Endodermal cell (in vitro differentiated cells): ENCODE measurements around the gene PANX3. TPM values are rescaled to one million over a fixed set of nuclear protein-coding genes. Genes with fewer than 3 reads are reported as not detected.

Source experiments
- DNase-seq: peaks from one replicate; pipeline ENCODE4 v3.0.0-alpha.2; 2017
- H3K27ac ChIP-seq: 2 replicates; pipeline ENCODE4 v1.5.1; 2013; ENCODE audit warnings: mild to moderate bottlenecking, low read depth, low read length, moderate library complexity
- H3K27me3 ChIP-seq: 2 replicates; pipeline ENCODE4 v1.6.1; 2013; ENCODE audit warnings: mild to moderate bottlenecking, low read length, moderate library complexity; ENCODE audit not compliant: insufficient read depth, control insufficient read depth, poor library complexity, severe bottlenecking
- H3K36me3 ChIP-seq: 2 replicates; pipeline ENCODE4 v1.7.0; 2013; ENCODE audit warnings: mild to moderate bottlenecking, low read length, moderate library complexity; ENCODE audit not compliant: control insufficient read depth, insufficient read depth
- H3K4me1 ChIP-seq: one replicate; pipeline ENCODE4 v1.7.0; 2013; ENCODE audit warnings: low read length; ENCODE audit not compliant: control insufficient read depth, insufficient read depth
- H3K4me3 ChIP-seq: 2 replicates; pipeline ENCODE4 v1.5.1; 2013; ENCODE audit warnings: mild to moderate bottlenecking, low read length, moderate library complexity
- H3K9ac ChIP-seq: 2 replicates; pipeline ENCODE4 v1.6.1; 2013; ENCODE audit warnings: mild to moderate bottlenecking, low read length, moderate library complexity; ENCODE audit not compliant: poor library complexity, severe bottlenecking; ENCODE audit errors: extremely low read depth
- H3K9me3 ChIP-seq: 2 replicates; pipeline ENCODE4 v1.6.1; 2013; ENCODE audit warnings: mild to moderate bottlenecking, low read length, moderate library complexity; ENCODE audit not compliant: control insufficient read depth
- H3K27ac Mint-ChIP-seq: 2 replicates; pipeline ENCODE4 v1.8.0; 2020; ENCODE audit warnings: mixed read lengths
- H3K27me3 Mint-ChIP-seq: 2 replicates; pipeline ENCODE4 v1.8.0; 2021; ENCODE audit warnings: mild to moderate bottlenecking, mixed read lengths; ENCODE audit not compliant: insufficient read depth
- H3K36me3 Mint-ChIP-seq: 2 replicates; pipeline ENCODE4 v1.8.0; 2020; ENCODE audit warnings: low read depth, mixed read lengths
- H3K4me1 Mint-ChIP-seq: 2 replicates; pipeline ENCODE4 v1.8.0; 2020; ENCODE audit warnings: mixed read lengths
- H3K4me3 Mint-ChIP-seq: 2 replicates; pipeline ENCODE4 v1.8.0; 2020; ENCODE audit warnings: mild to moderate bottlenecking, moderate library complexity, mixed read lengths
- H3K9me3 Mint-ChIP-seq: 2 replicates; pipeline ENCODE4 v1.8.0; 2020; ENCODE audit warnings: mild to moderate bottlenecking, mixed read lengths
- WGBS, 2 experiments: methylation state at CpG; one replicate each; pipeline versions ENCODE4 v1.1.5 to v1.1.7; 2013; ENCODE audit warnings: missing lambda C conversion rate in 2 of 2, mixed read lengths in 1 of 2; ENCODE audit not compliant: insufficient coverage in 1 of 2, insufficient read length in 1 of 2; 5-methylcytosine and 5-hydroxymethylcytosine counted together
- total RNA-seq, 2 donors: library from RNA; stranded (reverse); fragmentation: NEBNext Ultra II Directional in 1 of 2; extraction: Animal tissue kit (Norgen Biotek cat#: 25700) in 1 of 2; gene quantifications; 2 replicates in 1 of 2; 3 replicates in 1 of 2; pipeline ENCODE4 v1.2.1, GENCODE V29; 2021
- TF ChIP-seq, protein P1 (sequence below): fragments of 200-600 bp; sonication (generic); conservative IDR thresholded peaks from 2 replicates; pipeline ENCODE4 v1.5.0; 2021; ENCODE audit warnings: antibody characterized with exemption, mild to moderate bottlenecking

The PANX3 gene
- total RNA-seq, 2 donors from 2014 or later, result not detected

- Histone ChIP-seq H3K36me3 (no peaks in the 10 kb centered on the region), H3K4me3 (no peak overlapping the region), H3K9ac (no peak overlapping the region), H3K9me3 (no peaks in the 10 kb centered on the region), H3K4me1 (no peaks in the 10 kb centered on the region), H3K27me3 (no peaks in the 10 kb centered on the region), H3K27ac (no peak overlapping the region)
- Mint-ChIP-seq H3K4me1 (no peaks in the 10 kb centered on the region), H3K36me3 (no peaks in the 10 kb centered on the region), H3K9me3 (no peaks in the 10 kb centered on the region), H3K27me3 (no peaks in the 10 kb centered on the region), H3K4me3 (no peak overlapping the region), H3K27ac (no peak overlapping the region)
- WGBS, 2 experiments, result 60 to 84% methylated on average over 1 to 3 of the region's 3 CpGs
- TF ChIP-seq, protein P1, sequence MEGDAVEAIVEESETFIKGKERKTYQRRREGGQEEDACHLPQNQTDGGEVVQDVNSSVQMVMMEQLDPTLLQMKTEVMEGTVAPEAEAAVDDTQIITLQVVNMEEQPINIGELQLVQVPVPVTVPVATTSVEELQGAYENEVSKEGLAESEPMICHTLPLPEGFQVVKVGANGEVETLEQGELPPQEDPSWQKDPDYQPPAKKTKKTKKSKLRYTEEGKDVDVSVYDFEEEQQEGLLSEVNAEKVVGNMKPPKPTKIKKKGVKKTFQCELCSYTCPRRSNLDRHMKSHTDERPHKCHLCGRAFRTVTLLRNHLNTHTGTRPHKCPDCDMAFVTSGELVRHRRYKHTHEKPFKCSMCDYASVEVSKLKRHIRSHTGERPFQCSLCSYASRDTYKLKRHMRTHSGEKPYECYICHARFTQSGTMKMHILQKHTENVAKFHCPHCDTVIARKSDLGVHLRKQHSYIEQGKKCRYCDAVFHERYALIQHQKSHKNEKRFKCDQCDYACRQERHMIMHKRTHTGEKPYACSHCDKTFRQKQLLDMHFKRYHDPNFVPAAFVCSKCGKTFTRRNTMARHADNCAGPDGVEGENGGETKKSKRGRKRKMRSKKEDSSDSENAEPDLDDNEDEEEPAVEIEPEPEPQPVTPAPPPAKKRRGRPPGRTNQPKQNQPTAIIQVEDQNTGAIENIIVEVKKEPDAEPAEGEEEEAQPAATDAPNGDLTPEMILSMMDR, result no peak
- DNase-seq, result no peak
These were observed 15.9 kb upstream of the PANX3 start for GRCh38 chr11:124595302-124595701.

- Histone ChIP-seq H3K36me3 (no peaks in the 10 kb centered on the region), H3K27me3 (no peaks in the 10 kb centered on the region), H3K9me3 (no peaks in the 10 kb centered on the region), H3K9ac (no peak overlapping the region), H3K4me3 (no peak overlapping the region), H3K27ac (no peak overlapping the region), H3K4me1 (no peaks in the 10 kb centered on the region)
- no peak overlapping the region for H3K4me3 Mint-ChIP-seq
- H3K4me1 Mint-ChIP-seq, result no peaks in the 10 kb centered on the region
- no peaks in the 10 kb centered on the region for H3K27me3 Mint-ChIP-seq
- DNase-seq, result no peak
- H3K9me3 Mint-ChIP-seq, result no peaks in the 10 kb centered on the region
- H3K36me3 Mint-ChIP-seq, result no peaks in the 10 kb centered on the region
- H3K27ac Mint-ChIP-seq, result no peak overlapping the region
- TF ChIP-seq, protein P1, result no peak
These were observed 13.6 kb upstream of the PANX3 start for GRCh38 chr11:124597626-124598025.

GRCh38 chr11:124600621-124601320, 10.5 kb upstream of the PANX3 start:
- H3K4me3 ChIP-seq, result no peak overlapping the region
- H3K9me3 Mint-ChIP-seq, result no peaks in the 10 kb centered on the region
- no peaks in the 10 kb centered on the region for H3K9me3 ChIP-seq
- no peak overlapping the region for H3K27ac ChIP-seq
- TF ChIP-seq, protein P1, result no peak
- H3K4me1 Mint-ChIP-seq, result no peaks in the 10 kb centered on the region
- H3K27me3 Mint-ChIP-seq, result no peaks in the 10 kb centered on the region
- no peaks in the 10 kb centered on the region for H3K4me1 ChIP-seq
- H3K27ac Mint-ChIP-seq, result no peak overlapping the region
- H3K36me3 ChIP-seq, result no peaks in the 10 kb centered on the region
- H3K9ac ChIP-seq, result no peak overlapping the region
- no peaks in the 10 kb centered on the region for H3K27me3 ChIP-seq
- no peak overlapping the region for H3K4me3 Mint-ChIP-seq
- DNase-seq, result no peak
- no peaks in the 10 kb centered on the region for H3K36me3 Mint-ChIP-seq
- 50 to 58% methylated on average over 2 to 4 of the region's 5 CpGs for WGBS, 2 experiments
